OCI-LY7 (cell line): ENCODE measurements around the gene MUC15.

Experiments
- CTCF ChIP-seq: fragments of 200-600 bp; sonication (generic); conservative IDR thresholded peaks from 2 replicates; pipeline ENCODE4 v1.5.1; 2014; ENCODE audit warnings: mild to moderate bottlenecking, antibody characterized with exemption, low read length, moderate library complexity, mixed read lengths
- EZH2phosphoT487 ChIP-seq: fragments of 200-600 bp; sonication (generic); IDR thresholded peaks from 2 replicates; pipeline ENCODE4 v1.6.1; 2018; ENCODE audit warnings: low read depth, borderline replicate concordance, mild to moderate bottlenecking, mixed run types, antibody characterized with exemption, low read length, moderate library complexity, mixed read lengths

- TF ChIP-seq CTCF (no peak), EZH2phosphoT487 (no peak)
Measured at GRCh38 chr11:26618441-26618840, 46.4 kb upstream of the MUC15 start.
